Measurements from ENCODE around the gene SLC24A4.

Gene SLC24A4

GRCh38 chr14:92426237-92426636 is 103.3 kb downstream of the SLC24A4 start:
- no peak overlapping the region for H3K27ac ChIP-seq

GRCh38 chr14:92427096-92427495 is 104.1 kb downstream of the SLC24A4 start:
- no peak overlapping the region for H3K27ac ChIP-seq
- no peak for DNase-seq (ENCODE audit: low read depth, low spot score)

More at GRCh38 chr14:92426237-92426636, 103.3 kb downstream of the SLC24A4 start:
- DNase-seq (ENCODE audit: low read depth, low spot score), result no peak

- no peak overlapping the region for H3K27ac ChIP-seq
- DNase-seq (ENCODE audit: low read depth, low spot score), result no peak
Measured at GRCh38 chr14:92430686-92431085, 107.7 kb downstream of the SLC24A4 start.

- H3K27ac ChIP-seq, result no peak overlapping the region
Measured at GRCh38 chr14:92431199-92431725, 108.3 kb downstream of the SLC24A4 start.

GRCh38 chr14:92433407-92433806 is 110.4 kb downstream of the SLC24A4 start:
- no peak for DNase-seq (ENCODE audit: low read depth, low spot score)

More at GRCh38 chr14:92431199-92431725, 108.3 kb downstream of the SLC24A4 start:
- no peak for DNase-seq (ENCODE audit: low read depth, low spot score)

GRCh38 chr14:92435154-92435553 is 112.2 kb downstream of the SLC24A4 start:
- no peak overlapping the region for H3K27ac ChIP-seq
- DNase-seq (ENCODE audit: low read depth, low spot score), result no peak

More at GRCh38 chr14:92433407-92433806, 110.4 kb downstream of the SLC24A4 start:
- H3K27ac ChIP-seq, result no peak overlapping the region

- H3K27ac ChIP-seq, result no peak overlapping the region
- no peak for DNase-seq (ENCODE audit: low read depth, low spot score)
Measured at GRCh38 chr14:92436115-92436776, 113.3 kb downstream of the SLC24A4 start.

- H3K27ac ChIP-seq, result no peak overlapping the region
- DNase-seq (ENCODE audit: low read depth, low spot score), result no peak
Measured at GRCh38 chr14:92437309-92437708, 114.3 kb downstream of the SLC24A4 start.

- DNase-seq (ENCODE audit: low read depth, low spot score), result no peak
Measured at GRCh38 chr14:92437729-92438285, 114.8 kb downstream of the SLC24A4 start.

GRCh38 chr14:92439537-92440344 is 116.8 kb downstream of the SLC24A4 start:
- no peak for DNase-seq (ENCODE audit: low read depth, low spot score)
- no peak overlapping the region for H3K27ac ChIP-seq

More at GRCh38 chr14:92437729-92438285, 114.8 kb downstream of the SLC24A4 start:
- H3K27ac ChIP-seq, result no peak overlapping the region

- H3K27ac ChIP-seq, result no peak overlapping the region
- no peak for DNase-seq (ENCODE audit: low read depth, low spot score)
Measured at GRCh38 chr14:92440345-92441003, 117.5 kb downstream of the SLC24A4 start.

- no peak overlapping the region for H3K27ac ChIP-seq
- no peak for DNase-seq (ENCODE audit: low read depth, low spot score)
Measured at GRCh38 chr14:92441751-92442504, 119.0 kb downstream of the SLC24A4 start.

GRCh38 chr14:92443167-92443566 is 120.2 kb downstream of the SLC24A4 start:
- H3K27ac ChIP-seq, result no peak overlapping the region
- no peak for DNase-seq (ENCODE audit: low read depth, low spot score)

- DNase-seq (ENCODE audit: low read depth, low spot score), result no peak
- no peak overlapping the region for H3K27ac ChIP-seq
Measured at GRCh38 chr14:92443741-92444140, 120.8 kb downstream of the SLC24A4 start.

GRCh38 chr14:92446771-92447170 is 123.8 kb downstream of the SLC24A4 start:
- no peak overlapping the region for H3K27ac ChIP-seq
- DNase-seq (ENCODE audit: low read depth, low spot score), result no peak

- H3K27ac ChIP-seq, result no peak overlapping the region
- no peak for DNase-seq (ENCODE audit: low read depth, low spot score)
Measured at GRCh38 chr14:92447416-92448197, 124.6 kb downstream of the SLC24A4 start.

- no peak overlapping the region for H3K27ac ChIP-seq
- no peak for DNase-seq (ENCODE audit: low read depth, low spot score)
Measured at GRCh38 chr14:92448786-92449185, 125.8 kb downstream of the SLC24A4 start.

GRCh38 chr14:92449404-92450181 is 126.6 kb downstream of the SLC24A4 start:
- no peak for DNase-seq (ENCODE audit: low read depth, low spot score)
- H3K27ac ChIP-seq, result no peak overlapping the region
